Mesothelial cell of epicardium (in vitro differentiated cells): Measurements from ENCODE around the gene LDLRAD4. TPM values are rescaled to one million over a fixed set of nuclear protein-coding genes. Genes with fewer than 3 reads are reported as not detected.

Experiments used
- DNase-seq, 2 experiments: peaks; one replicate each; pipeline ENCODE4 v3.0.0; 2021; ENCODE audit warnings: low spot score in 2 of 2; ENCODE audit not compliant: unreplicated experiment in 2 of 2
- H3K27ac Mint-ChIP-seq: 2 replicates; pipeline ENCODE4 v1.8.0; 2021; ENCODE audit warnings: mixed read lengths
- H3K27me3 Mint-ChIP-seq: 2 replicates; pipeline ENCODE4 v1.8.0; 2021; ENCODE audit warnings: low read depth, mixed read lengths
- H3K36me3 Mint-ChIP-seq: 2 replicates; pipeline ENCODE4 v1.8.0; 2021; ENCODE audit warnings: mixed read lengths
- H3K4me1 Mint-ChIP-seq: 2 replicates; pipeline ENCODE4 v1.8.0; 2021; ENCODE audit warnings: mixed read lengths
- H3K4me3 Mint-ChIP-seq: 2 replicates; pipeline ENCODE4 v1.8.0; 2021; ENCODE audit warnings: mild to moderate bottlenecking, moderate library complexity, mixed read lengths
- H3K9me3 Mint-ChIP-seq: 2 replicates; pipeline ENCODE4 v1.8.0; 2021; ENCODE audit warnings: mixed read lengths
- total RNA-seq: library from RNA; stranded (reverse); gene quantifications from 3 replicates; pipeline ENCODE4 v1.2.1, GENCODE V29; 2021
- TF ChIP-seq, protein P1 (sequence below): fragments of 200-600 bp; sonication (generic); IDR thresholded peaks from one replicate; pipeline ENCODE4 v1.5.0; 2021; ENCODE audit warnings: antibody characterized with exemption; ENCODE audit not compliant: unreplicated experiment

Gene LDLRAD4
- total RNA-seq, 1 donor from 2014 or later: 29.7 TPM

GRCh38 chr18:13653746-13654433 is 435.3 kb downstream of the LDLRAD4 start:
- H3K27ac Mint-ChIP-seq: no peak overlapping the region
- H3K9me3 Mint-ChIP-seq: no peaks in the 10 kb centered on the region
- no peak for DNase-seq
- H3K27me3 Mint-ChIP-seq: peaks cover 3% of the 10 kb centered on the region
- H3K4me3 Mint-ChIP-seq: no peak overlapping the region
- no peaks in the 10 kb centered on the region for H3K36me3 Mint-ChIP-seq
- TF ChIP-seq, protein P1, sequence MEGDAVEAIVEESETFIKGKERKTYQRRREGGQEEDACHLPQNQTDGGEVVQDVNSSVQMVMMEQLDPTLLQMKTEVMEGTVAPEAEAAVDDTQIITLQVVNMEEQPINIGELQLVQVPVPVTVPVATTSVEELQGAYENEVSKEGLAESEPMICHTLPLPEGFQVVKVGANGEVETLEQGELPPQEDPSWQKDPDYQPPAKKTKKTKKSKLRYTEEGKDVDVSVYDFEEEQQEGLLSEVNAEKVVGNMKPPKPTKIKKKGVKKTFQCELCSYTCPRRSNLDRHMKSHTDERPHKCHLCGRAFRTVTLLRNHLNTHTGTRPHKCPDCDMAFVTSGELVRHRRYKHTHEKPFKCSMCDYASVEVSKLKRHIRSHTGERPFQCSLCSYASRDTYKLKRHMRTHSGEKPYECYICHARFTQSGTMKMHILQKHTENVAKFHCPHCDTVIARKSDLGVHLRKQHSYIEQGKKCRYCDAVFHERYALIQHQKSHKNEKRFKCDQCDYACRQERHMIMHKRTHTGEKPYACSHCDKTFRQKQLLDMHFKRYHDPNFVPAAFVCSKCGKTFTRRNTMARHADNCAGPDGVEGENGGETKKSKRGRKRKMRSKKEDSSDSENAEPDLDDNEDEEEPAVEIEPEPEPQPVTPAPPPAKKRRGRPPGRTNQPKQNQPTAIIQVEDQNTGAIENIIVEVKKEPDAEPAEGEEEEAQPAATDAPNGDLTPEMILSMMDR: no peak
- H3K4me1 Mint-ChIP-seq: peaks cover 2% of the 10 kb centered on the region

DNA sequence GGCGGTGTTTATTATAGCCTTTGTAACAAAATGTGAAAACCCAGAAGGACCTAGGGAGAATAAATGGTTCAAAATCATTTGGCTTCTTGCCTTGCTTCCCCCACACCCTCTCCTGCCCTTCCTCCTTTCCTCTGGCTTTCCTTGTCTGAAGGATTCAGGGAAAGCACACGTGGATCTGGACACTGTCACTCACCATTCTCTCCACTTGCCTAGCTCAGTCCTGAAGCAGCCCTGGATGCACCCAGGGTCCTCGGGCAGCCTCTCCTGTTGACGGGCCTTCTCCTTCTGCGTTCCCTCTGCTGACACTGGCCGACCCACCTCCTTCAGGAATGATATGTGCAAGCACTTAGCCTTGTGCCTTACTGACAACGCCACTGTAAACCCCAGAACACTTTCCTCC is 439.4 kb downstream of the LDLRAD4 start:
- Mint-ChIP-seq H3K27ac (no peak overlapping the region), H3K36me3 (no peaks in the 10 kb centered on the region), H3K4me1 (peaks cover 11% of the 10 kb centered on the region), H3K4me3 (no peak overlapping the region), H3K27me3 (peaks cover 3% of the 10 kb centered on the region), H3K9me3 (no peaks in the 10 kb centered on the region)
- no peak for DNase-seq
- TF ChIP-seq, protein P1: no peak

GRCh38 chr18:13658436-13659204 is 440.1 kb downstream of the LDLRAD4 start:
- Mint-ChIP-seq H3K4me3 (no peak overlapping the region), H3K36me3 (no peaks in the 10 kb centered on the region), H3K27me3 (peaks cover 3% of the 10 kb centered on the region), H3K4me1 (peaks cover 9% of the 10 kb centered on the region), H3K27ac (no peak overlapping the region), H3K9me3 (no peaks in the 10 kb centered on the region)
- TF ChIP-seq, protein P1: no peak
- DNase-seq: no peak

GRCh38 chr18:13660510-13660909 is 441.9 kb downstream of the LDLRAD4 start:
- H3K27ac Mint-ChIP-seq: peak overlapping the region; percentile 83

GRCh38 chr18:13661051-13661778 is 442.7 kb downstream of the LDLRAD4 start:
- Mint-ChIP-seq H3K27me3 (no peaks in the 10 kb centered on the region), H3K27ac (peak overlapping the region; percentile 83), H3K4me3 (no peak overlapping the region), H3K36me3 (peaks cover under 1% of the 10 kb centered on the region), H3K9me3 (no peaks in the 10 kb centered on the region), H3K4me1 (peaks cover 9% of the 10 kb centered on the region)
- no peak for DNase-seq
- TF ChIP-seq, protein P1: no peak

More at GRCh38 chr18:13660510-13660909, 441.9 kb downstream of the LDLRAD4 start:
- TF ChIP-seq, protein P1: no peak
- DNase-seq: no peak
- H3K36me3 Mint-ChIP-seq: no peaks in the 10 kb centered on the region
- no peaks in the 10 kb centered on the region for H3K27me3 Mint-ChIP-seq
- no peak overlapping the region for H3K4me3 Mint-ChIP-seq
- H3K4me1 Mint-ChIP-seq: peaks cover 9% of the 10 kb centered on the region
- H3K9me3 Mint-ChIP-seq: no peaks in the 10 kb centered on the region
